ENCODE measurements around the gene AP1G2. TPM values are rescaled to one million over a fixed set of nuclear protein-coding genes. Genes with fewer than 3 reads are reported as not detected.

The AP1G2 gene
- total and polyA plus RNA-seq, 5 donors from 2014 or later: 56.1 to 329 (median 84.4) TPM

DNA sequence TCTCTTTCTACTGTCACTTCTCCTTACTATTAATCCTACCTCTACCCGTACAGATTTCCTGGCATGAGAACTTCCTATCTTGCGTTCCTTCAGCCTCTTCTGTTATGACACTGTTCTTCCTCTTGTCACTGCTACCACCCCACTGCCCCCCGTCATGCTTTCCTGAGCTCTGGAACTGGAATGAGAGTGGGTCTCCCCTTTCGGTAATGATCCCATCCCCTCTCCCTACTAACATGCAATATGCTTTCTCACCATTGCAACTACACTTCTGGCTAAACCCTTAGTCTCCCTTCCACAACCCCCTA is 4.9 kb upstream of the AP1G2 start:
- H3K9me3 Mint-ChIP-seq: peaks cover 0 to 1% (median 0%) of the 10 kb centered on the region in 7 donors
- no peaks in the 10 kb centered on the region for H3K9me3 ChIP-seq (ENCODE audit: control insufficient read depth in 2 of 2, low read length in 2 of 2)
- H3K4me3 Mint-ChIP-seq: peak overlapping the region in 1 of 4 donors; percentile 53
- H3K27me3 Mint-ChIP-seq: peaks cover 35% of the 10 kb centered on the region
- H3K27ac Mint-ChIP-seq: peak overlapping the region in 1 of 3 donors; percentile 28
- peaks cover 0 to 29% (median 12%) of the 10 kb centered on the region in 4 donors for H3K4me1 Mint-ChIP-seq
- no peak overlapping the region for H3K4me3 ChIP-seq (ENCODE audit: low read depth, low read length)
- no peaks in the 10 kb centered on the region for H3K36me3 Mint-ChIP-seq
- no peaks in the 10 kb centered on the region for H3K36me3 ChIP-seq (ENCODE audit: control insufficient read depth, insufficient read depth, low read length)
- ATAC-seq (ENCODE audit: low read depth in 2 of 2): no peak
- H3K27ac ChIP-seq (ENCODE audit: insufficient read depth, low read length, poor library complexity, severe bottlenecking): no peak overlapping the region
- peaks cover 25% of the 10 kb centered on the region for H3K4me1 ChIP-seq (ENCODE audit: control insufficient read depth, insufficient read depth, low read length, poor library complexity, severe bottlenecking)
- no peak for DNase-seq
- H3K27me3 ChIP-seq (ENCODE audit: control insufficient read depth, insufficient read depth, low read length): peaks cover 3% of the 10 kb centered on the region

DNA sequence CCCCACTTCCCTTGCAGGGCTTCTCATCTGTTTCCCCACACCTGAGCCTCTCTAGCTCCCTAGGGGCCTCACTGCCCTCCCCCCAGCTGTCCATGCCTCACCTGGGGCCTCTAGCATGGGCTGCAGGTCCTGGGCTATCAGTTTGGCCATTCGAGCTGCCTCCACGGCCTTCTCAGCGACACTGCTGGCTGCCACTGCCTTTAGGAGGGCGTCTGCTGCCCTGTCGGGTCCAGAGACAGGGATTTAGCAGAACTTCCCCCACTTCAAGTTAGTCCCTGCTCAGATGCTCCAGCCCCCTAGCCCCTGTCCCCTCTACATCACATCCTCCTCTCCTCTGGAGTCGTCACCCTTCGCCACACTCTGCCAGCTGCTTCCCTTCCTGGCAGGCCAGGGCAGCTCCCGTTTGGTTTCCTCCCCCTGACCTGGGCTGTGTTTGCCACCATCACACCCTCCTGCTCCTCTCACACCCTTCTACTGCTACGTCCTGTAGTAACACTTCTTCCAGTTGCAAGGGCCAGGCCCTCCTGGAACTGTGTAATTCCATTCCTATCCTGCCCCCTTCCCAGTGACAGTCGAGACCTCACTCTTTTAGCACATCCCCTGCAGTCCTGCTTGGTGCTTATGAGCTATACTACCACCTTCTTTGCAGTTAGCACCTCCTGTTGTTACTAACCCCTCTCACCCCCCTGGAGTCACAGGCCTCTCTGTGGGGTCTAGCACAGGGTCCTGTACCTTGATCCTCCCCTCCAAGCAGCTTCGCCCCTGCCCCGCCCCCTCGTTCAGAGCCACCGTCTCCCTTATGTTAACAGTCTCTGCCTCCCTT is 4.3 kb upstream of the AP1G2 start:
- peaks cover 0 to 31% (median 14%) of the 10 kb centered on the region in 4 donors for H3K4me1 Mint-ChIP-seq
- Histone ChIP-seq H3K4me1 (ENCODE audit: control insufficient read depth, insufficient read depth, low read length, poor library complexity, severe bottlenecking) (peaks cover 25% of the 10 kb centered on the region), H3K27ac (ENCODE audit: insufficient read depth, low read length, poor library complexity, severe bottlenecking) (no peak overlapping the region), H3K27me3 (ENCODE audit: control insufficient read depth, insufficient read depth, low read length) (peaks cover 3% of the 10 kb centered on the region), H3K4me3 (ENCODE audit: low read depth, low read length) (no peak overlapping the region), H3K36me3 (ENCODE audit: control insufficient read depth, insufficient read depth, low read length) (no peaks in the 10 kb centered on the region), H3K9me3 (ENCODE audit: control insufficient read depth in 2 of 2, low read length in 2 of 2) (no peaks in the 10 kb centered on the region)
- ATAC-seq (ENCODE audit: low read depth in 2 of 2) (no peak), DNase-seq (no peak)
- peaks cover 31% of the 10 kb centered on the region for H3K27me3 Mint-ChIP-seq
- H3K36me3 Mint-ChIP-seq: no peaks in the 10 kb centered on the region
- peak overlapping the region in 2 of 4 donors; percentile 40 to 53 for H3K4me3 Mint-ChIP-seq
- peaks cover 0 to 1% (median 0%) of the 10 kb centered on the region in 7 donors for H3K9me3 Mint-ChIP-seq
- peak overlapping the region in 2 of 3 donors; percentile 28 to 63 for H3K27ac Mint-ChIP-seq

DNA sequence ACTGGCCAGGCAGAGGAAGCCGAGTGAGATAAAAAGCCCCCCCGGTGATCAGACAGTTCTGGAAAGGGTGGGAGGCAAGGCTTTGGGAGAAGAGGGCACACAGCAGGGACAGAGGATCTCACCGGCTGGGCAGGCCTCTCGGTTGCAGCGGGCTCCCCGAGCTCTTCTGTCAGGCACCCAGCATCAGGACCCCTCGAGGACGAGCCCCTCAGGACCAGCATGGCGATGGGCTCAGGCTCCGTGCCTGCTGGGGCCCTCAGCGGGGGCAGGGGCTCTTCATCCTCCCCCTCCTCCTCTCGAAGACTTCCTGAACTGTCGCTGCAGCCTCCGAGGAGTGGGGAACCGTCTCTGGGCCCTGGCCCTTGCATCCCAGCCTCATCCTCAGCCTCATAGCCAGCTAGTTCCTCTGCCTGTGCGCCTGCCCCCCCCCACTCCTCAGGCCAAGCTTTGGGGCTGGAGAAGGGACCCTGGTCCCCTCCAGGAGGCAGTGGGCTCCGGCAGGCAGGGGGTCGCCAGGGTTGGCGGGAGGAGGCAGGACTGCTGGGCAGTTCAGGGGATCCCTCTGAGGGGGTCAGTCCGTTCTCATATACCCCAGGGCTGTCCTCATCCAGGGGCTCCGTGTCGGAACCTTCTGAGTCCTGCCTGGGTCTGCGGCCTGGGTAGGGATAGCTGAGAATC is 3.4 kb upstream of the AP1G2 start:
- peaks cover 28% of the 10 kb centered on the region for H3K27me3 Mint-ChIP-seq
- Histone ChIP-seq H3K27ac (ENCODE audit: insufficient read depth, low read length, poor library complexity, severe bottlenecking) (no peak overlapping the region), H3K9me3 (ENCODE audit: control insufficient read depth in 2 of 2, low read length in 2 of 2) (no peaks in the 10 kb centered on the region), H3K27me3 (ENCODE audit: control insufficient read depth, insufficient read depth, low read length) (peaks cover 3% of the 10 kb centered on the region), H3K4me3 (ENCODE audit: low read depth, low read length) (no peak overlapping the region), H3K4me1 (ENCODE audit: control insufficient read depth, insufficient read depth, low read length, poor library complexity, severe bottlenecking) (peaks cover 23% of the 10 kb centered on the region), H3K36me3 (ENCODE audit: control insufficient read depth, insufficient read depth, low read length) (peaks cover 2% of the 10 kb centered on the region)
- DNase-seq: no peak
- H3K36me3 Mint-ChIP-seq: no peaks in the 10 kb centered on the region
- peaks cover 0 to 1% (median 0%) of the 10 kb centered on the region in 7 donors for H3K9me3 Mint-ChIP-seq
- no peak overlapping the region for H3K4me3 Mint-ChIP-seq
- no peak for ATAC-seq (ENCODE audit: low read depth in 2 of 2)
- no peak overlapping the region for H3K27ac Mint-ChIP-seq
- peaks cover 0 to 33% (median 18%) of the 10 kb centered on the region in 4 donors for H3K4me1 Mint-ChIP-seq

DNA sequence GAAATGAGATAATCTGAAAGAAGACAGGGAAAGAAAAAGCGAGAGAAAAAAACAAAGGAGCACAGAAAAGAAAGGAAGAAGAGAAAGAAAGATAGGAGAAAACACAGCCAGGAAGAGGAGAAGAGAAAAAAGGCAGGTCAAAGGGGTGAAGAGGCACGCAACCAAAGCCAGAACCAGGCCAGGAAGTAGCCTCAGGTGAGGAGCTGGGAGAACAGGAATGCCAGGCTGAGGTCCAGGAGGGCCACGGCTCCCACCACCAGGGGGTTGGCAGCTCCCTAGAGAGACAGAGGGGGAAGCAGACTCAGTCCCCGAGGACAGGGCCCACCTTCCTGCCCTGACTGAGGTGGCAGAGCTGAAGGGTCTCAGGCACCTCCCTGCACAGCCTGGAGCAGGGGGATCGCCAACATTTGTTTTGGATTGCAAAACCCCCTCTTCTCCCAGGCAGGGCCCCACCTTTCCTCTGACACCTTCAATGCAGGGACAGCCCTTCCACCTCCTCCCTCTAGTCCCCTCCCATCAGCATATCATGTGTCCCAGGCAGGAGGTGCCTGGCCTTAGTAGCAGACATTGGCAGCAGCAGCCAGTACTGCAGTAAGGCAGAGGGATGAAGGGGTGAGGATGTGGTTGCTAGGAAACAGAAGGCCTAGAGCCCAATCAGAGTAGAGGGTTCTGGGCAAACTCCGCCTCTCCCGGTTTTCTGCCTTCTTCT is 2.0 kb upstream of the AP1G2 start:
- Histone ChIP-seq H3K9me3 (ENCODE audit: control insufficient read depth in 2 of 2, low read length in 2 of 2) (no peaks in the 10 kb centered on the region), H3K27ac (ENCODE audit: insufficient read depth, low read length, poor library complexity, severe bottlenecking) (no peak overlapping the region), H3K27me3 (ENCODE audit: control insufficient read depth, insufficient read depth, low read length) (no peaks in the 10 kb centered on the region), H3K4me1 (ENCODE audit: control insufficient read depth, insufficient read depth, low read length, poor library complexity, severe bottlenecking) (peaks cover 24% of the 10 kb centered on the region), H3K36me3 (ENCODE audit: control insufficient read depth, insufficient read depth, low read length) (peaks cover 15% of the 10 kb centered on the region), H3K4me3 (ENCODE audit: low read depth, low read length) (no peak overlapping the region)
- H3K36me3 Mint-ChIP-seq: peaks cover 4% of the 10 kb centered on the region
- peak in 1 of 3 donors; percentile 54 for DNase-seq
- peaks cover 0 to 1% (median 0%) of the 10 kb centered on the region in 7 donors for H3K9me3 Mint-ChIP-seq
- peak overlapping the region in 1 of 4 donors; percentile 96 for H3K4me3 Mint-ChIP-seq
- H3K4me1 Mint-ChIP-seq: peaks cover 0 to 47% (median 20%) of the 10 kb centered on the region in 4 donors
- H3K27ac Mint-ChIP-seq: no peak overlapping the region
- H3K27me3 Mint-ChIP-seq: peaks cover 23% of the 10 kb centered on the region
- no peak for ATAC-seq (ENCODE audit: low read depth in 2 of 2)

DNA sequence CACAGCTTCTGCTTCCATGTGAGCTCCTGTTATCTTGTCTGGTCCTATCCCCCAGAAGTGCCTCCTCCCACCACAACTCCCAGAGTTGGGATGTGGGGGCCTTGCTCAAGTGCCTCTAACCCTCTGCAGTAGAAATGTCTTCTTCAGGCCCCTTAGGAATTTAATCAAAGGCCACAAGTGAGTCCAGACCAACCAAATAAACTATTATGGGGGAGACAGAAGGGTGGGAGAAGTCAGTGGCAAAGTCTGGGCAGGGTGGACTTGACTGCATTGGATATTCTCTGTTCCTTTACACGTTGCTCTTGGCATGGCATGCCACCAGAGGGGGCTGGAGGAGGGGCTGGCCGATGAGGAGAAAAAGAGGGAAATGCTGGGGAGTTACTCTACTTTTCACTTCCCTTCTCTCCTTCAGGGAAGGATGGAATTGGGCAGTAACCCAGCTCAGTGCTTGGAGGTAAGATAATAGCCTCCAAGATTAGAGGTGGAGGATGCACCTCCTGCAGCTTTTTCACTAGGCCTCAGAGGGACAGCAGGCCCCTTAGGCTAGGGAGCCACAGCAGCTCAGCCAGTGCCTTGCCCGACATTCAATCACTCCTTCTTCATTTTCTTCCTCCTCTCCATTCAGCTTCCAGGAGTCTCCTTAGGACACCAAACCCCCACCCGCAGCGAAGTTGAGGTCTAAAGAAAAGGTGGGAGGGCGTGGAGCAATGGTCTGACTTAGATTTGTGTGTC is 1.2 kb upstream of the AP1G2 start:
- peaks cover 0 to 2% (median 0%) of the 10 kb centered on the region in 7 donors for H3K9me3 Mint-ChIP-seq
- H3K36me3 ChIP-seq (ENCODE audit: control insufficient read depth, insufficient read depth, low read length): peaks cover 22% of the 10 kb centered on the region
- H3K4me1 Mint-ChIP-seq: peaks cover 0 to 55% (median 21%) of the 10 kb centered on the region in 4 donors
- no peak overlapping the region for H3K4me3 ChIP-seq (ENCODE audit: low read depth, low read length)
- no peaks in the 10 kb centered on the region for H3K9me3 ChIP-seq (ENCODE audit: control insufficient read depth in 2 of 2, low read length in 2 of 2)
- no peak for ATAC-seq (ENCODE audit: low read depth in 2 of 2)
- H3K4me1 ChIP-seq (ENCODE audit: control insufficient read depth, insufficient read depth, low read length, poor library complexity, severe bottlenecking): peaks cover 24% of the 10 kb centered on the region
- no peak for DNase-seq
- H3K4me3 Mint-ChIP-seq: peak overlapping the region; percentile 96 to 100 (median 100)
- peaks cover 15% of the 10 kb centered on the region for H3K27me3 Mint-ChIP-seq
- H3K27ac Mint-ChIP-seq: peak overlapping the region; percentile 3 to 99 (median 93)
- no peaks in the 10 kb centered on the region for H3K27me3 ChIP-seq (ENCODE audit: control insufficient read depth, insufficient read depth, low read length)
- no peak overlapping the region for H3K27ac ChIP-seq (ENCODE audit: insufficient read depth, low read length, poor library complexity, severe bottlenecking)
- peaks cover 13% of the 10 kb centered on the region for H3K36me3 Mint-ChIP-seq

DNA sequence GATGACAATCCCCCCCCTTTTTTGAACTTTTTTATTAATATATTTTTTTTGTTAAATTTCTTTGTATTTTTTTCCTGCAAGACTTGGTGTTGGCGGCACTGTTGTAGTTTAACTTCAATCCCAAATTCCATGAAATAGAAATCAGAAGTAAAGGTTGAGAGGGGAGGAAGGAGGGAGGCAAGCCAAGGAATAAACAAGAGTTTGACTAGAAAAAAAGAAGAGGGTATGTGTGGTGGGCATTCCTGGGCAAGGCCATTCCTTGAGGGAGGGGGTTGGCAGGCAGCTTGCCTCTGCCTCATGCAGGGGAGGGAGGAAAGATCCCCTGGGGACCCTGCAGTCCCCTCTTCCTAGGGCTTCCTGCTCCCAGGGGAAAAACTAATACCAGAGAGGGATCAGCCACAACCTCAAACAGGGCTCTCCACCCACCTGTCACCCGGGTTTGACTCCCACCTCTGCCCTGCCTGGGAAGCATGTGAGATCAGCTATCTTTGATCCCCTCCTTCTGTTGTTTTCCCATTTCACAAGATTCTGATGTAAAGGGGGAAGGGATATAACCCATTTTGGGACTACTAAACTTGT is 519 bp upstream of the AP1G2 start:
- Mint-ChIP-seq H3K36me3 (peaks cover 16% of the 10 kb centered on the region), H3K9me3 (peaks cover 0 to 2% (median 0%) of the 10 kb centered on the region in 7 donors), H3K4me3 (peak overlapping the region; percentile 96 to 100 (median 100)), H3K4me1 (peaks cover 0 to 58% (median 22%) of the 10 kb centered on the region in 4 donors), H3K27me3 (peaks cover 12% of the 10 kb centered on the region), H3K27ac (peak overlapping the region; percentile 93 to 99 (median 98))
- no peak for DNase-seq
- H3K36me3 ChIP-seq (ENCODE audit: control insufficient read depth, insufficient read depth, low read length): peaks cover 28% of the 10 kb centered on the region
- H3K9me3 ChIP-seq (ENCODE audit: control insufficient read depth in 2 of 2, low read length in 2 of 2): no peaks in the 10 kb centered on the region
- no peak for ATAC-seq (ENCODE audit: low read depth in 2 of 2)
- H3K4me1 ChIP-seq (ENCODE audit: control insufficient read depth, insufficient read depth, low read length, poor library complexity, severe bottlenecking): peaks cover 24% of the 10 kb centered on the region
- H3K4me3 ChIP-seq (ENCODE audit: low read depth, low read length): peak overlapping the region; percentile 77
- no peaks in the 10 kb centered on the region for H3K27me3 ChIP-seq (ENCODE audit: control insufficient read depth, insufficient read depth, low read length)
- H3K27ac ChIP-seq (ENCODE audit: insufficient read depth, low read length, poor library complexity, severe bottlenecking): peak overlapping the region; percentile 81

DNA sequence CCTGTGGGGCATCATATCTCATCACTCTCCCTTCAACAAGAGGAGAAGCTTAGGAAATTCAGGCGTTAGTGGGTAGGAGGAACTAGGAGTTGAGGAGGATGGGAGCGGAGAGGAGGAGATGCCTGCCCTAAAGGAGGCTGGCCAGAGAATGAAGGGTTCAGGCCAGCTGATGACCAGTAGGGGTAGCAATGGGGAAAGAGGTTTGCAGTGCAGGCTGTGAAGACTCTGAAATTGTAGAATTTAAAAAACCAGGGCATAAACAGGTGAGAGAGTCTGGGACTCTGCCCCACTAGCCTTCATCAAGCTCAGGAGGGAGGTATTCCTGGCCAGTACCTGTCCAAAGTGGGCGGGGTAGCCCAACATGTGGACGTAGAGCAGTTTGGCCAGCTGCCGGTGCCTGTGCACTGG is 809 bp downstream of the AP1G2 start:
- Mint-ChIP-seq H3K9me3 (peaks cover 0 to 2% (median 0%) of the 10 kb centered on the region in 7 donors), H3K4me3 (peak overlapping the region; percentile 96 to 100 (median 100)), H3K27ac (peak overlapping the region; percentile 93 to 99 (median 98)), H3K36me3 (peaks cover 22% of the 10 kb centered on the region), H3K27me3 (peaks cover 7% of the 10 kb centered on the region), H3K4me1 (peaks cover 4 to 63% (median 28%) of the 10 kb centered on the region in 4 donors)
- H3K27me3 ChIP-seq (ENCODE audit: control insufficient read depth, insufficient read depth, low read length): no peaks in the 10 kb centered on the region
- ATAC-seq (ENCODE audit: low read depth in 2 of 2) (no peak), DNase-seq (no peak)
- peak overlapping the region; percentile 81 for H3K27ac ChIP-seq (ENCODE audit: insufficient read depth, low read length, poor library complexity, severe bottlenecking)
- peaks cover 24% of the 10 kb centered on the region for H3K4me1 ChIP-seq (ENCODE audit: control insufficient read depth, insufficient read depth, low read length, poor library complexity, severe bottlenecking)
- peaks cover 37% of the 10 kb centered on the region for H3K36me3 ChIP-seq (ENCODE audit: control insufficient read depth, insufficient read depth, low read length)
- H3K9me3 ChIP-seq (ENCODE audit: control insufficient read depth in 2 of 2, low read length in 2 of 2): no peaks in the 10 kb centered on the region
- peak overlapping the region; percentile 77 for H3K4me3 ChIP-seq (ENCODE audit: low read depth, low read length)

Measured in CD4-positive, CD25-positive, alpha-beta regulatory T cell (primary cell).